ENCODE results near the gene ANGPTL5.

ANGPTL5 gene

GRCh38 chr11:101909087-101909486, 7.2 kb downstream of the ANGPTL5 start:
- Histone ChIP-seq H3K9me2 (ENCODE audit: low read depth, low read length) (no peaks in the 10 kb centered on the region), H3K4me3 (ENCODE audit: low read depth, low read length, poor library complexity, severe bottlenecking) (no peak overlapping the region), H3K79me2 (ENCODE audit: insufficient read depth, low read length) (no peaks in the 10 kb centered on the region), H3K4me1 (ENCODE audit: insufficient read depth, low read length, severe bottlenecking) (peaks cover 6% of the 10 kb centered on the region), H3K27me3 (ENCODE audit: insufficient read depth, low read length) (no peaks in the 10 kb centered on the region), H4K20me1 (ENCODE audit: insufficient read depth, low read length) (no peaks in the 10 kb centered on the region), H3K27ac (ENCODE audit: low read depth, low read length, poor library complexity, severe bottlenecking) (no peak overlapping the region), H3K36me3 (ENCODE audit: insufficient read depth, low read length) (no peaks in the 10 kb centered on the region), H3K4me2 (ENCODE audit: low read length) (no peak overlapping the region), H3K9me3 (ENCODE audit: low read length) (no peaks in the 10 kb centered on the region), H3K9ac (ENCODE audit: low read length) (no peak overlapping the region), H2AFZ (ENCODE audit: low read length) (no peak overlapping the region), H3F3A (ENCODE audit: insufficient read depth, low read length) (no peaks in the 10 kb centered on the region)
- TF ChIP-seq, protein P1, sequence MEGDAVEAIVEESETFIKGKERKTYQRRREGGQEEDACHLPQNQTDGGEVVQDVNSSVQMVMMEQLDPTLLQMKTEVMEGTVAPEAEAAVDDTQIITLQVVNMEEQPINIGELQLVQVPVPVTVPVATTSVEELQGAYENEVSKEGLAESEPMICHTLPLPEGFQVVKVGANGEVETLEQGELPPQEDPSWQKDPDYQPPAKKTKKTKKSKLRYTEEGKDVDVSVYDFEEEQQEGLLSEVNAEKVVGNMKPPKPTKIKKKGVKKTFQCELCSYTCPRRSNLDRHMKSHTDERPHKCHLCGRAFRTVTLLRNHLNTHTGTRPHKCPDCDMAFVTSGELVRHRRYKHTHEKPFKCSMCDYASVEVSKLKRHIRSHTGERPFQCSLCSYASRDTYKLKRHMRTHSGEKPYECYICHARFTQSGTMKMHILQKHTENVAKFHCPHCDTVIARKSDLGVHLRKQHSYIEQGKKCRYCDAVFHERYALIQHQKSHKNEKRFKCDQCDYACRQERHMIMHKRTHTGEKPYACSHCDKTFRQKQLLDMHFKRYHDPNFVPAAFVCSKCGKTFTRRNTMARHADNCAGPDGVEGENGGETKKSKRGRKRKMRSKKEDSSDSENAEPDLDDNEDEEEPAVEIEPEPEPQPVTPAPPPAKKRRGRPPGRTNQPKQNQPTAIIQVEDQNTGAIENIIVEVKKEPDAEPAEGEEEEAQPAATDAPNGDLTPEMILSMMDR (IDR thresholded peaks at IDR 0.05; ENCODE audit: low read length), result no peak
- no peak for TF ChIP-seq EZH2 (IDR thresholded peaks at IDR 0.05; ENCODE audit: borderline replicate concordance, low read length)

DNA sequence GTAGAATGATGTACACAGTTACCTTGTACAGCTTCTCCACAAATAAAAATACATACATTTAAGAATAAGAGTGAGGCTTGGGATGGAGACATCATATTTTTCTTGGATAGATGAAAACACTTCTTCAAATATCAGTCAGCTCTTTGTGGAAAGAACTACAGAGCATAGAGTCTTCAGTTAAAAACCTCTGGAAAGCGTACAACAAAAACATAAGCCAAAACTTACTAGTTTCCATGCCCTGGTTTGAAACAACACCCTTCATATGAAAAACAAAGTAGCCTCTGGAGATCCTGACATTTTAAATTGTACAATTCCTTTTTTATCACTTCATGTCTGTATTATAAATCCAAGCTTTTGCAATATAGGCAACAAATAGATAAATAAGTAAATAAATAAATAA, 8.5 kb downstream of the ANGPTL5 start:
- no peaks in the 10 kb centered on the region for H3F3A ChIP-seq (ENCODE audit: insufficient read depth, low read length)
- no peaks in the 10 kb centered on the region for H4K20me1 ChIP-seq (ENCODE audit: insufficient read depth, low read length)
- H3K4me2 ChIP-seq (ENCODE audit: low read length), result no peak overlapping the region
- TF ChIP-seq EZH2 (IDR thresholded peaks at IDR 0.05; ENCODE audit: borderline replicate concordance, low read length), result no peak
- TF ChIP-seq, protein P1 (IDR thresholded peaks at IDR 0.05; ENCODE audit: low read length), result no peak
- no peaks in the 10 kb centered on the region for H3K27me3 ChIP-seq (ENCODE audit: insufficient read depth, low read length)
- H3K4me1 ChIP-seq (ENCODE audit: insufficient read depth, low read length, severe bottlenecking), result no peaks in the 10 kb centered on the region
- H3K9me2 ChIP-seq (ENCODE audit: low read depth, low read length), result no peaks in the 10 kb centered on the region
- no peaks in the 10 kb centered on the region for H3K9me3 ChIP-seq (ENCODE audit: low read length)
- no peak overlapping the region for H3K27ac ChIP-seq (ENCODE audit: low read depth, low read length, poor library complexity, severe bottlenecking)
- H3K79me2 ChIP-seq (ENCODE audit: insufficient read depth, low read length), result no peaks in the 10 kb centered on the region
- no peak overlapping the region for H2AFZ ChIP-seq (ENCODE audit: low read length)
- H3K36me3 ChIP-seq (ENCODE audit: insufficient read depth, low read length), result no peaks in the 10 kb centered on the region
- no peak overlapping the region for H3K4me3 ChIP-seq (ENCODE audit: low read depth, low read length, poor library complexity, severe bottlenecking)
- no peak overlapping the region for H3K9ac ChIP-seq (ENCODE audit: low read length)

DNA sequence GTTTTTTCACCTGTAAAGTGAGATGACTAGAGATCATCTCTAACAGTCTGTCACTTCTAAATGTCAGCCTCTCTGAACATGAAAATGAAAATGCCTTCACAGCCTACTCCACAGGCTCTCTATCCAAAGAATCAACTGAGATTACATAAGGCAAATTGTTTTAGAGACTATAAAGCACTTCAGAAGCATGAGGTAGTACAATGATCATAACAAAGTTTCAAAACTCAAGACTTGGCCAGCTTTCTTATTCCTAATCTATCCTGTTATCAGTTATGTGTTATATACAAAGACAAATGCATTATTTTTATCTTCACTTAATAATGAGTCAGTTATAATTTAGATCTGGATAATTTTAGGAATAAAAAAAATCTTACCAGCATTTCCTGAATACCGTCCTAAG, 21.8 kb downstream of the ANGPTL5 start:
- Histone ChIP-seq H3K36me3 (ENCODE audit: insufficient read depth, low read length) (no peaks in the 10 kb centered on the region), H3K4me1 (ENCODE audit: insufficient read depth, low read length, severe bottlenecking) (no peaks in the 10 kb centered on the region), H3K9me3 (ENCODE audit: low read length) (no peaks in the 10 kb centered on the region), H3K27me3 (ENCODE audit: insufficient read depth, low read length) (no peaks in the 10 kb centered on the region), H3K4me2 (ENCODE audit: low read length) (no peak overlapping the region), H3F3A (ENCODE audit: insufficient read depth, low read length) (no peaks in the 10 kb centered on the region), H2AFZ (ENCODE audit: low read length) (no peak overlapping the region), H4K20me1 (ENCODE audit: insufficient read depth, low read length) (no peaks in the 10 kb centered on the region), H3K27ac (ENCODE audit: low read depth, low read length, poor library complexity, severe bottlenecking) (no peak overlapping the region), H3K9ac (ENCODE audit: low read length) (no peak overlapping the region), H3K79me2 (ENCODE audit: insufficient read depth, low read length) (no peaks in the 10 kb centered on the region), H3K4me3 (ENCODE audit: low read depth, low read length, poor library complexity, severe bottlenecking) (no peak overlapping the region), H3K9me2 (ENCODE audit: low read depth, low read length) (no peaks in the 10 kb centered on the region)
- TF ChIP-seq, protein P1 (IDR thresholded peaks at IDR 0.05; ENCODE audit: low read length), result no peak
- TF ChIP-seq EZH2 (IDR thresholded peaks at IDR 0.05; ENCODE audit: borderline replicate concordance, low read length), result no peak
